SJSA1 (cell line): ENCODE measurements around the gene TMEM191C. TPM values are rescaled to one million over a fixed set of nuclear protein-coding genes. Genes with fewer than 3 reads are reported as not detected.
"Not testable (repeated sequence)": the region's sequence is repeated elsewhere in the genome, so short reads cannot be mapped to it uniquely, and the experiment has no call there.

ENCODE experiments used
- DNase-seq, 2 experiments: peaks; one replicate each; pipeline ENCODE4 v3.0.0-alpha.2; 2015 to 2020; ENCODE audit warnings: low spot score in 2 of 2, low read depth in 1 of 2
- H3K27ac ChIP-seq: fragments of 250-450 bp; sonication (Bioruptor Pico); 2 replicates; pipeline ENCODE4 v1.5.1; 2020; ENCODE audit warnings: mild to moderate bottlenecking, moderate library complexity
- H3K27me3 ChIP-seq: fragments of 250-450 bp; sonication (Bioruptor Pico); replicated peaks from 2 replicates; pipeline ENCODE4 v1.5.1; 2020; ENCODE audit warnings: mild to moderate bottlenecking, moderate library complexity
- H3K36me3 ChIP-seq: fragments of 250-450 bp; sonication (Bioruptor Pico); 2 replicates; pipeline ENCODE4 v1.5.1; 2020; ENCODE audit warnings: mild to moderate bottlenecking
- H3K4me1 ChIP-seq: fragments of 250-450 bp; sonication (Bioruptor Pico); replicated peaks from 2 replicates; pipeline ENCODE4 v1.6.1; 2021; ENCODE audit warnings: mild to moderate bottlenecking
- H3K4me3 ChIP-seq: fragments of 250-450 bp; sonication (Bioruptor Pico); 2 replicates; pipeline ENCODE4 v1.5.1; 2020; ENCODE audit warnings: mild to moderate bottlenecking
- H3K9me3 ChIP-seq: fragments of 250-450 bp; sonication (Bioruptor Pico); replicated peaks from 2 replicates; pipeline ENCODE4 v1.5.1; 2020; ENCODE audit warnings: mild to moderate bottlenecking
- total RNA-seq: library from RNA; depleted of rRNA; stranded (reverse); fragments of >200 nt; shearing (Covaris generic); gene quantifications from 2 replicates; pipeline ENCODE4 v1.2.3, GENCODE V29; 2014

Gene TMEM191C
- total RNA-seq, 1 experiment from 2014 or later: 1.2 TPM

GRCh38 chr22:21450858-21451353, 16.3 kb upstream of the TMEM191C start:
- H3K4me3 ChIP-seq: no peak overlapping the region
- no peak overlapping the region for H3K27ac ChIP-seq
- peak in 1 of 2 experiments; percentile 37 for DNase-seq
- H3K9me3 ChIP-seq: no peaks in the 10 kb centered on the region
- no peaks in the 10 kb centered on the region for H3K4me1 ChIP-seq
- no peaks in the 10 kb centered on the region for H3K27me3 ChIP-seq
- peaks cover 19% of the 10 kb centered on the region for H3K36me3 ChIP-seq

- Histone ChIP-seq H3K27ac (no peak overlapping the region), H3K4me3 (no peak overlapping the region), H3K36me3 (peaks cover 10% of the 10 kb centered on the region), H3K27me3 (no peaks in the 10 kb centered on the region), H3K9me3 (no peaks in the 10 kb centered on the region), H3K4me1 (peaks cover under 1% of the 10 kb centered on the region; the same call in 1 of the 2 replicates)
- peak in 1 of 2 experiments; percentile 28 for DNase-seq
These were observed 15.4 kb upstream of the TMEM191C start for GRCh38 chr22:21451545-21452520.

GRCh38 chr22:21452666-21453065, 14.5 kb upstream of the TMEM191C start:
- not testable (repeated sequence) for H3K27ac ChIP-seq, H3K4me1 ChIP-seq, H3K4me3 ChIP-seq, H3K27me3 ChIP-seq, H3K36me3 ChIP-seq, H3K9me3 ChIP-seq, DNase-seq

GRCh38 chr22:21454998-21455333, 12.2 kb upstream of the TMEM191C start:
- not testable (repeated sequence) for H3K36me3 ChIP-seq, H3K4me1 ChIP-seq, H3K4me3 ChIP-seq, H3K9me3 ChIP-seq, DNase-seq, H3K27me3 ChIP-seq, H3K27ac ChIP-seq

GRCh38 chr22:21455334-21456089, 11.7 kb upstream of the TMEM191C start:
- Histone ChIP-seq H3K4me1 (peaks cover 4% of the 10 kb centered on the region), H3K36me3 (no peaks in the 10 kb centered on the region), H3K27ac (no peak overlapping the region), H3K9me3 (no peaks in the 10 kb centered on the region), H3K27me3 (no peaks in the 10 kb centered on the region), H3K4me3 (no peak overlapping the region)
- DNase-seq: peak in 1 of 2 experiments; percentile 42

- Histone ChIP-seq H3K9me3 (no peaks in the 10 kb centered on the region), H3K4me3 (no peak overlapping the region), H3K4me1 (peaks cover 4% of the 10 kb centered on the region), H3K27me3 (no peaks in the 10 kb centered on the region), H3K36me3 (no peaks in the 10 kb centered on the region), H3K27ac (no peak overlapping the region)
- DNase-seq: peak in 1 of 2 experiments; percentile 41
These were observed 10.0 kb upstream of the TMEM191C start for GRCh38 chr22:21457023-21457787.

GRCh38 chr22:21462672-21463071, 4.5 kb upstream of the TMEM191C start:
- H3K9me3 ChIP-seq, H3K27ac ChIP-seq, H3K4me1 ChIP-seq, H3K27me3 ChIP-seq, DNase-seq, H3K4me3 ChIP-seq, H3K36me3 ChIP-seq: not testable (repeated sequence)

- DNase-seq: peak; percentile 88 to 89
These were observed 1.3 kb downstream of the TMEM191C start for GRCh38 chr22:21468194-21469096.

GRCh38 chr22:21469097-21469994, 2.2 kb downstream of the TMEM191C start:
- not testable (repeated sequence) for H3K4me3 ChIP-seq, DNase-seq, H3K4me1 ChIP-seq, H3K27me3 ChIP-seq, H3K9me3 ChIP-seq, H3K27ac ChIP-seq, H3K36me3 ChIP-seq

More at GRCh38 chr22:21468194-21469096, 1.3 kb downstream of the TMEM191C start:
- H3K36me3 ChIP-seq, H3K4me1 ChIP-seq, H3K9me3 ChIP-seq, H3K27ac ChIP-seq, H3K4me3 ChIP-seq, H3K27me3 ChIP-seq: not testable (repeated sequence)

- H3K27me3 ChIP-seq, DNase-seq, H3K36me3 ChIP-seq, H3K9me3 ChIP-seq, H3K4me3 ChIP-seq, H3K27ac ChIP-seq, H3K4me1 ChIP-seq: not testable (repeated sequence)
These were observed 5.8 kb downstream of the TMEM191C start for GRCh38 chr22:21472984-21473383.

- H3K27me3 ChIP-seq, H3K27ac ChIP-seq, H3K4me3 ChIP-seq, H3K4me1 ChIP-seq, DNase-seq, H3K36me3 ChIP-seq, H3K9me3 ChIP-seq: not testable (repeated sequence)
These were observed 6.5 kb downstream of the TMEM191C start for GRCh38 chr22:21473664-21474063.

- not testable (repeated sequence) for H3K27ac ChIP-seq, H3K27me3 ChIP-seq, H3K4me1 ChIP-seq, H3K4me3 ChIP-seq, DNase-seq, H3K9me3 ChIP-seq, H3K36me3 ChIP-seq
These were observed 16.9 kb downstream of the TMEM191C start for GRCh38 chr22:21484039-21484438.
